ENCODE data around the gene SLU7. TPM values are rescaled to one million over a fixed set of nuclear protein-coding genes. Genes with fewer than 3 reads are reported as not detected.

The SLU7 gene
- total and polyA plus RNA-seq, 2 donors (not counting 3 experiments of a cell fraction or from before 2014, with no cell fraction given): 10.2 to 48.2 TPM

GRCh38 chr5:160378330-160378729, 40.6 kb downstream of the SLU7 start:
- FAIRE-seq: no peak
- Histone ChIP-seq H3K9ac (replicated peaks; ENCODE audit: extremely low read depth, insufficient read depth, low read length) (no peak overlapping the region), H3K79me2 (ENCODE audit: control insufficient read depth, insufficient read depth, low read length) (no peaks in the 10 kb centered on the region), H3K36me3 (ENCODE audit: control insufficient read depth in 2 of 2, extremely low read depth in 1 of 2, insufficient read depth in 2 of 2, low read length in 2 of 2) (no peaks in the 10 kb centered on the region), H3K4me1 (ENCODE audit: control insufficient read depth, extremely low read depth, insufficient read depth, low read length) (no peaks in the 10 kb centered on the region), H4K20me1 (replicated peaks; ENCODE audit: control insufficient read depth, extremely low read depth, insufficient read depth, low read length) (no peaks in the 10 kb centered on the region), H3K9me1 (replicated peaks; ENCODE audit: control insufficient read depth, extremely low read depth, insufficient read depth, low read length) (no peaks in the 10 kb centered on the region), H3K27me3 (ENCODE audit: control insufficient read depth in 2 of 2, insufficient read depth in 2 of 2, low read length in 2 of 2) (peaks cover 43 to 47% of the 10 kb centered on the region in 2 experiments), H3K9me3 (replicated peaks; ENCODE audit: control insufficient read depth, insufficient read depth, low read length) (no peaks in the 10 kb centered on the region), H3K4me2 (ENCODE audit: insufficient read depth, low read length) (no peak overlapping the region), H3K27ac (ENCODE audit: insufficient read depth, low read depth, low read length) (no peak overlapping the region), H3K4me3 (replicated peaks in 1 of 3; ENCODE audit: insufficient read depth in 1 of 3, low read depth in 1 of 3, low read length in 3 of 3) (no peak overlapping the region), H2AFZ (ENCODE audit: low read depth, low read length) (no peak overlapping the region)
- ChIA-PET CTCF (interaction anchor here (0.7 to 4.8 kb wide), 3 partner anchors 13 to 356 kb away, joined by 3 to 46 read pairs (median 4); no protein-coding TSS in a partner anchor), POLR2A (no interaction called here)
- DNase-seq (ENCODE audit: low read depth, low spot score): no peak
- intact Hi-C loops (cut with micrococcal nuclease): no loop called here
- BruUV-seq (replicated peaks): no TSS peak
- dilution Hi-C loops (cut with MboI; ENCODE audit: extremely low pct_ligation_motif_present, low sequenced_read_pairs): no loop called here
- TF ChIP-seq MYC (IDR thresholded peaks at IDR 0.05; ENCODE audit: low read depth, low read length): no peak

GRCh38 chr5:160377651-160378050, 41.2 kb downstream of the SLU7 start:
- H3K27me3 ChIP-seq (ENCODE audit: control insufficient read depth in 2 of 2, insufficient read depth in 2 of 2, low read length in 2 of 2): peaks cover 47 to 51% of the 10 kb centered on the region in 2 experiments
- no peaks in the 10 kb centered on the region for H3K4me1 ChIP-seq (ENCODE audit: control insufficient read depth, extremely low read depth, insufficient read depth, low read length)
- intact Hi-C loops (cut with micrococcal nuclease): no loop called here
- ChIA-PET POLR2A (no interaction called here), CTCF (interaction anchor here (1.0 to 4.8 kb wide), 2 partner anchors 14 to 356 kb away, joined by 4 to 46 read pairs; no protein-coding TSS in a partner anchor)
- H3K9me1 ChIP-seq (replicated peaks; ENCODE audit: control insufficient read depth, extremely low read depth, insufficient read depth, low read length): no peaks in the 10 kb centered on the region
- TF ChIP-seq MYC (IDR thresholded peaks at IDR 0.05; ENCODE audit: low read depth, low read length) (no peak), JUN (IDR thresholded peaks at IDR 0.05; ENCODE audit: borderline replicate concordance, insufficient read depth, insufficient read length, low read depth) (no peak), CTCF (IDR thresholded peaks at IDR 0.05; ENCODE audit: extremely low read depth in 1 of 2, insufficient read depth in 1 of 2, low read depth in 1 of 2, low read length in 2 of 2) (no peak), FOS (IDR thresholded peaks at IDR 0.05; ENCODE audit: borderline replicate concordance, insufficient read depth, low read length) (no peak), POLR2A (IDR thresholded peaks at IDR 0.05; ENCODE audit: low read depth, low read length) (no peak), GATA2 (IDR thresholded peaks at IDR 0.05; ENCODE audit: insufficient read depth, insufficient read length, low read depth, low read length) (no peak)
- FAIRE-seq (no peak), DNase-seq (ENCODE audit: low read depth, low spot score) (no peak)
- no peaks in the 10 kb centered on the region for H3K79me2 ChIP-seq (ENCODE audit: control insufficient read depth, insufficient read depth, low read length)
- H2AFZ ChIP-seq (ENCODE audit: low read depth, low read length): no peak overlapping the region
- H3K27ac ChIP-seq (ENCODE audit: insufficient read depth, low read depth, low read length): no peak overlapping the region
- H3K4me2 ChIP-seq (ENCODE audit: insufficient read depth, low read length): no peak overlapping the region
- no peaks in the 10 kb centered on the region for H3K36me3 ChIP-seq (ENCODE audit: control insufficient read depth in 2 of 2, extremely low read depth in 1 of 2, insufficient read depth in 2 of 2, low read length in 2 of 2)
- H3K9ac ChIP-seq (replicated peaks; ENCODE audit: extremely low read depth, insufficient read depth, low read length): no peak overlapping the region
- no peaks in the 10 kb centered on the region for H3K9me3 ChIP-seq (replicated peaks; ENCODE audit: control insufficient read depth, insufficient read depth, low read length)
- dilution Hi-C loops (cut with MboI; ENCODE audit: extremely low pct_ligation_motif_present, low sequenced_read_pairs): no loop called here
- no peak overlapping the region for H3K4me3 ChIP-seq (replicated peaks in 1 of 3; ENCODE audit: insufficient read depth in 1 of 3, low read depth in 1 of 3, low read length in 3 of 3)
- no peaks in the 10 kb centered on the region for H4K20me1 ChIP-seq (replicated peaks; ENCODE audit: control insufficient read depth, extremely low read depth, insufficient read depth, low read length)
- BruUV-seq (replicated peaks): no TSS peak
